ENCODE data around the gene MTREX. TPM values are rescaled to one million over a fixed set of nuclear protein-coding genes. Genes with fewer than 3 reads are reported as not detected.

Gene MTREX
- polyA plus RNA-seq, 1 donor (not counting 4 experiments of a cell fraction or from before 2014, with no cell fraction given): 71.4 TPM

DNA sequence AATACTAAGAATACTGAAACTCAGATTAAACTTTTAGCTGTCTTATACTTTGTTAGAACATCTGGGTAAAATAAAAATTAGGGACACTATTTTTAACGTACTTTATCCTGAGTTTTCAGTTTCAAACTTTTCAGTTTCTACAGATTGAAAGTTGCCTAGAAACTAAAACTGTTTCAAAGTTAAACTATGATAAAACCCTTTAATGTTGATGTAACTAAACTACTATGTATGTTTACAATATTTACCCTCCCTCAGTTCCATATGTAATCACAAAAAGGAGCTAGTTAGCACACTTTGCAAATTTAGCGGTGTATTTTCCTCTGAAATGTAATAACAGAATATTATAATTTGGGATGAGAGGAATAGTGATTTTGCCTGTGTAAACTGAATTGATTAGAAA, 105.9 kb downstream of the MTREX start:
- Histone ChIP-seq H3K27ac (ENCODE audit: control insufficient read depth, insufficient read depth, low read length) (no peak overlapping the region), H3K79me2 (ENCODE audit: control insufficient read depth, insufficient read depth, low read length) (no peaks in the 10 kb centered on the region), H3K4me1 (ENCODE audit: control insufficient read depth, extremely low read depth, insufficient read depth, low read length) (no peaks in the 10 kb centered on the region), H3K4me2 (ENCODE audit: control insufficient read depth, extremely low read depth, insufficient read depth, low read depth, low read length) (no peak overlapping the region), H3K9me1 (ENCODE audit: control insufficient read depth, extremely low read depth, insufficient read depth, low read length) (no peaks in the 10 kb centered on the region), H3K27me3 (ENCODE audit: control insufficient read depth, extremely low read depth, insufficient read depth, low read length) (no peaks in the 10 kb centered on the region), H2AFZ (ENCODE audit: control insufficient read depth, low read length) (no peak overlapping the region), H4K20me1 (ENCODE audit: control insufficient read depth, extremely low read depth, insufficient read depth, low read length) (no peaks in the 10 kb centered on the region), H3K9me3 (ENCODE audit: control insufficient read depth, low read depth, low read length) (no peaks in the 10 kb centered on the region), H3K9ac (ENCODE audit: control insufficient read depth, extremely low read depth, insufficient read depth, low read length) (no peak overlapping the region), H3K4me3 (ENCODE audit: control insufficient read depth in 2 of 3, extremely low read depth in 1 of 3, insufficient read depth in 2 of 3, low read depth in 1 of 3, low read length in 3 of 3) (no peak overlapping the region), H3K36me3 (ENCODE audit: control insufficient read depth in 2 of 2, extremely low read depth in 1 of 2, insufficient read depth in 2 of 2, low read length in 2 of 2) (peaks cover 0 to 4% of the 10 kb centered on the region in 2 experiments)
- FAIRE-seq: no peak
- dilution Hi-C loops (cut with MboI; ENCODE audit: extremely low pct_ligation_motif_present, low sequenced_read_pairs): no loop called here
- no peak for TF ChIP-seq CTCF (optimal IDR thresholded peaks at IDR 0.05 in 1 of 3, IDR thresholded peaks at IDR 0.05 in 1 of 3, conservative IDR thresholded peaks at IDR 0.05 in 1 of 3; ENCODE audit: extremely low read depth in 1 of 3, insufficient read depth in 2 of 3, low read length in 3 of 3)
- no peak for TF ChIP-seq EZH2 (IDR thresholded peaks at IDR 0.05; ENCODE audit: low read length)
- DNase-seq (ENCODE audit: low read depth, low spot score): no peak

DNA sequence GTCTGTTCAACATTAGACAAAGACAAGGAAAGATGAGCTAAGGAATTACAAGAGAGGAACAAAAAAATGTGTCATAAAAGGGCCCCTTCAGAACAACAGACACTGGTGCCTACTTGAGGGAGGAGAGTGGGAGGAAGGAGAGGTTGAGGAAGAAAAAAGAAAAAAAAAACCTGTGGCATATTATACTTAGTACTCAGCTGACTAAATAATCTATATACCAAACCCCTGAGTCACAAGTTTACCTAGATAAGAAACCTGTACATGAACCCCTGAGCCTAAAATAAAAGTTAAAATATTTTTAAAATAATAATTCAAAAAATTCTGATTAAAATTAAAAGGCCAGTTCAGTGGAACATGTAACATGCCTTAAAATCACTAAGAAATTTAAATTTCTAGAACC, 107.3 kb downstream of the MTREX start:
- Histone ChIP-seq H3K27ac (ENCODE audit: control insufficient read depth, insufficient read depth, low read length) (no peak overlapping the region), H3K9me1 (ENCODE audit: control insufficient read depth, extremely low read depth, insufficient read depth, low read length) (no peaks in the 10 kb centered on the region), H4K20me1 (ENCODE audit: control insufficient read depth, extremely low read depth, insufficient read depth, low read length) (no peaks in the 10 kb centered on the region), H3K27me3 (ENCODE audit: control insufficient read depth, extremely low read depth, insufficient read depth, low read length) (no peaks in the 10 kb centered on the region), H3K9me3 (ENCODE audit: control insufficient read depth, low read depth, low read length) (no peaks in the 10 kb centered on the region), H3K4me3 (ENCODE audit: control insufficient read depth in 2 of 3, extremely low read depth in 1 of 3, insufficient read depth in 2 of 3, low read depth in 1 of 3, low read length in 3 of 3) (no peak overlapping the region), H3K79me2 (ENCODE audit: control insufficient read depth, insufficient read depth, low read length) (no peaks in the 10 kb centered on the region), H3K4me2 (ENCODE audit: control insufficient read depth, extremely low read depth, insufficient read depth, low read depth, low read length) (no peak overlapping the region), H3K4me1 (ENCODE audit: control insufficient read depth, extremely low read depth, insufficient read depth, low read length) (no peaks in the 10 kb centered on the region), H3K9ac (ENCODE audit: control insufficient read depth, extremely low read depth, insufficient read depth, low read length) (no peak overlapping the region), H3K36me3 (ENCODE audit: control insufficient read depth in 2 of 2, extremely low read depth in 1 of 2, insufficient read depth in 2 of 2, low read length in 2 of 2) (peaks cover 0 to 2% of the 10 kb centered on the region in 2 experiments), H2AFZ (ENCODE audit: control insufficient read depth, low read length) (no peak overlapping the region)
- TF ChIP-seq EZH2 (IDR thresholded peaks at IDR 0.05; ENCODE audit: low read length) (no peak), CTCF (optimal IDR thresholded peaks at IDR 0.05 in 1 of 3, IDR thresholded peaks at IDR 0.05 in 1 of 3, conservative IDR thresholded peaks at IDR 0.05 in 1 of 3; ENCODE audit: extremely low read depth in 1 of 3, insufficient read depth in 2 of 3, low read length in 3 of 3) (no peak)
- dilution Hi-C loops (cut with MboI; ENCODE audit: extremely low pct_ligation_motif_present, low sequenced_read_pairs): no loop called here
- DNase-seq (ENCODE audit: low read depth, low spot score) (no peak), FAIRE-seq (no peak)

All from keratinocyte (primary cell).